Dermis blood vessel endothelial cell (primary cell): ENCODE measurements around the gene SFT2D1. TPM values are rescaled to one million over a fixed set of nuclear protein-coding genes. Genes with fewer than 3 reads are reported as not detected.
"Not testable (repeated sequence)": the region's sequence is repeated elsewhere in the genome, so short reads cannot be mapped to it uniquely, and the experiment has no call there.

Experiments used
- DNase-seq: peaks from one replicate; pipeline ENCODE4 v3.0.0; 2010
- total RNA-seq: library from RNA; depleted of rRNA; stranded (reverse); fragments of >200 nt; gene quantifications from 2 replicates; pipeline ENCODE4 v1.2.3, GENCODE V29; 2014

Gene SFT2D1
- total RNA-seq = 18.1 and 31.8 TPM in 2 replicates

GRCh38 chr6:166342349-166343149 is at the start of gene SFT2D1:
Gene SFT2D1 (minus strand): TSS chr6:166342545. CDS start chr6:166342481, 64 bp downstream.
- peak; percentile 92 for DNase-seq

- DNase-seq = no peak
Measured at GRCh38 chr6:166389119-166389518, 46.8 kb upstream of the SFT2D1 start.

- DNase-seq = no peak
Measured at GRCh38 chr6:166388290-166389004, 46.1 kb upstream of the SFT2D1 start.

- DNase-seq = no peak
Measured at GRCh38 chr6:166387642-166388289, 45.4 kb upstream of the SFT2D1 start.

GRCh38 chr6:166387098-166387497 is 44.8 kb upstream of the SFT2D1 start:
- DNase-seq = not testable (repeated sequence)

- no peak for DNase-seq
Measured at GRCh38 chr6:166386111-166386510, 43.8 kb upstream of the SFT2D1 start.

- not testable (repeated sequence) for DNase-seq
Measured at GRCh38 chr6:166383802-166384363, 41.5 kb upstream of the SFT2D1 start.

- peak; percentile 98 for DNase-seq
Measured at GRCh38 chr6:166382933-166383801, 40.8 kb upstream of the SFT2D1 start, which contains the start of gene MPC1. Gene MPC1 (minus strand): TSS chr6:166382940. CDS start chr6:166382876, 64 bp downstream.

- no peak for DNase-seq
Measured at GRCh38 chr6:166382500-166382932, 40.2 kb upstream of the SFT2D1 start.

- DNase-seq = peak; percentile 59
Measured at GRCh38 chr6:166381733-166382499, 39.6 kb upstream of the SFT2D1 start.

GRCh38 chr6:166381381-166381732 is 39.0 kb upstream of the SFT2D1 start:
- DNase-seq = no peak

- peak; percentile 90 for DNase-seq
Measured at GRCh38 chr6:166379800-166380199, 37.5 kb upstream of the SFT2D1 start.

GRCh38 chr6:166379103-166379586 is 36.8 kb upstream of the SFT2D1 start:
- no peak for DNase-seq

GRCh38 chr6:166377721-166378120 is 35.4 kb upstream of the SFT2D1 start:
- no peak for DNase-seq

- DNase-seq = no peak
Measured at GRCh38 chr6:166375013-166375412, 32.7 kb upstream of the SFT2D1 start.

- no peak for DNase-seq
Measured at GRCh38 chr6:166370489-166370888, 28.1 kb upstream of the SFT2D1 start.

- no peak for DNase-seq
Measured at GRCh38 chr6:166369782-166370181, 27.4 kb upstream of the SFT2D1 start.

- DNase-seq = no peak
Measured at GRCh38 chr6:166366921-166367320, 24.6 kb upstream of the SFT2D1 start.

- DNase-seq = no peak
Measured at GRCh38 chr6:166365806-166366205, 23.5 kb upstream of the SFT2D1 start.

- DNase-seq = peak; percentile 84
Measured at GRCh38 chr6:166365221-166365620, 22.9 kb upstream of the SFT2D1 start.

GRCh38 chr6:166364456-166364855 is 22.1 kb upstream of the SFT2D1 start:
- no peak for DNase-seq
